ENCODE data around the gene LENEP. TPM values are rescaled to one million over a fixed set of nuclear protein-coding genes. Genes with fewer than 3 reads are reported as not detected.

LENEP gene
- total and polyA plus RNA-seq, 2 experiments from 2014 or later, result not detected

GRCh38 chr1:155009221-155009711 lies 15.9 kb downstream of the LENEP start:
- in situ Hi-C loops (cut with MboI), result no loop called here
- Histone ChIP-seq H3K9me3 (ENCODE audit: low read depth) (no peaks in the 10 kb centered on the region), H3K27ac (no peak overlapping the region), H3K27me3 (replicated peaks; ENCODE audit: insufficient read depth) (no peaks in the 10 kb centered on the region), H2AFZ (no peak overlapping the region), H3F3A (ENCODE audit: insufficient read depth) (no peaks in the 10 kb centered on the region), H3K79me2 (ENCODE audit: insufficient read depth) (peaks cover 38% of the 10 kb centered on the region), H3K4me3 (no peak overlapping the region), H3K9me2 (ENCODE audit: insufficient read depth) (no peaks in the 10 kb centered on the region), H3K4me2 (ENCODE audit: unreplicated experiment) (no peak overlapping the region), H3K9ac (no peak overlapping the region), H3K36me3 (ENCODE audit: low read depth) (no peaks in the 10 kb centered on the region), H3K4me1 (ENCODE audit: insufficient read depth) (peaks cover 18% of the 10 kb centered on the region), H4K20me1 (ENCODE audit: insufficient read depth) (no peaks in the 10 kb centered on the region)
- no peak for DNase-seq
- TF ChIP-seq EZH2 (IDR thresholded peaks at IDR 0.05; ENCODE audit: insufficient read depth, poor library complexity, severe bottlenecking) (no peak), EZH2phosphoT487 (IDR thresholded peaks at IDR 0.05; ENCODE audit: insufficient read depth, low read depth) (no peak)
- 85 to 92% methylated on average over 3 to 11 of the region's 12 CpGs for WGBS, 2 experiments (ENCODE audit: low coverage in 1 of 2, low lambda C conversion rate in 2 of 2, missing lambda C conversion rate in 2 of 2)

- H3K9me3 ChIP-seq (ENCODE audit: low read depth), result no peaks in the 10 kb centered on the region
- no peak for DNase-seq
- no peaks in the 10 kb centered on the region for H4K20me1 ChIP-seq (ENCODE audit: insufficient read depth)
- H3K79me2 ChIP-seq (ENCODE audit: insufficient read depth), result peaks cover 33% of the 10 kb centered on the region
- H3K4me1 ChIP-seq (ENCODE audit: insufficient read depth), result peaks cover 14% of the 10 kb centered on the region
- no peaks in the 10 kb centered on the region for H3K36me3 ChIP-seq (ENCODE audit: low read depth)
- H3K27me3 ChIP-seq (replicated peaks; ENCODE audit: insufficient read depth), result no peaks in the 10 kb centered on the region
- no peak overlapping the region for H3K9ac ChIP-seq
- no peak overlapping the region for H3K4me2 ChIP-seq (ENCODE audit: unreplicated experiment)
- H3K9me2 ChIP-seq (ENCODE audit: insufficient read depth), result no peaks in the 10 kb centered on the region
- WGBS, 2 experiments (ENCODE audit: low coverage in 1 of 2, low lambda C conversion rate in 2 of 2, missing lambda C conversion rate in 2 of 2), result 93 to 96% methylated on average over 5 of the region's 5 CpGs
- H2AFZ ChIP-seq, result no peak overlapping the region
- no peak overlapping the region for H3K4me3 ChIP-seq
- no peak overlapping the region for H3K27ac ChIP-seq
- TF ChIP-seq EZH2 (IDR thresholded peaks at IDR 0.05; ENCODE audit: insufficient read depth, poor library complexity, severe bottlenecking) (no peak), EZH2phosphoT487 (IDR thresholded peaks at IDR 0.05; ENCODE audit: insufficient read depth, low read depth) (no peak)
- in situ Hi-C loops (cut with MboI), result no loop called here
- no peaks in the 10 kb centered on the region for H3F3A ChIP-seq (ENCODE audit: insufficient read depth)
Observed at GRCh38 chr1:155009742-155010141, 16.4 kb downstream of the LENEP start.

- Histone ChIP-seq H3K4me1 (ENCODE audit: insufficient read depth) (peaks cover 7% of the 10 kb centered on the region), H4K20me1 (ENCODE audit: insufficient read depth) (no peaks in the 10 kb centered on the region)
- in situ Hi-C loops (cut with MboI), result no loop called here
Observed at GRCh38 chr1:155010211-155010918, 17.0 kb downstream of the LENEP start.

GRCh38 chr1:155011004-155011416 lies 17.6 kb downstream of the LENEP start:
- Histone ChIP-seq H3F3A (ENCODE audit: insufficient read depth) (no peaks in the 10 kb centered on the region), H3K9me3 (ENCODE audit: low read depth) (no peaks in the 10 kb centered on the region), H3K9ac (no peak overlapping the region), H3K27ac (no peak overlapping the region), H3K9me2 (ENCODE audit: insufficient read depth) (no peaks in the 10 kb centered on the region), H3K4me2 (ENCODE audit: unreplicated experiment) (no peak overlapping the region), H3K4me1 (ENCODE audit: insufficient read depth) (peaks cover under 1% of the 10 kb centered on the region; the same call in 1 of the 2 replicates), H3K36me3 (ENCODE audit: low read depth) (no peaks in the 10 kb centered on the region), H3K27me3 (replicated peaks; ENCODE audit: insufficient read depth) (no peaks in the 10 kb centered on the region), H3K4me3 (no peak overlapping the region), H4K20me1 (ENCODE audit: insufficient read depth) (no peaks in the 10 kb centered on the region), H3K79me2 (ENCODE audit: insufficient read depth) (peaks cover 23% of the 10 kb centered on the region), H2AFZ (no peak overlapping the region)
- DNase-seq, result no peak
- in situ Hi-C loops (cut with MboI), result no loop called here
- 72 to 74% methylated on average over 5 of the region's 5 CpGs for WGBS, 2 experiments (ENCODE audit: low coverage in 1 of 2, low lambda C conversion rate in 2 of 2, missing lambda C conversion rate in 2 of 2)
- TF ChIP-seq EZH2phosphoT487 (IDR thresholded peaks at IDR 0.05; ENCODE audit: insufficient read depth, low read depth), result no peak
- no peak for TF ChIP-seq EZH2 (IDR thresholded peaks at IDR 0.05; ENCODE audit: insufficient read depth, poor library complexity, severe bottlenecking)

More at GRCh38 chr1:155010211-155010918, 17.0 kb downstream of the LENEP start:
- Histone ChIP-seq H3K4me2 (ENCODE audit: unreplicated experiment) (no peak overlapping the region), H3K9me2 (ENCODE audit: insufficient read depth) (no peaks in the 10 kb centered on the region), H3K27ac (no peak overlapping the region), H3K4me3 (no peak overlapping the region), H3K9me3 (ENCODE audit: low read depth) (no peaks in the 10 kb centered on the region), H3K79me2 (ENCODE audit: insufficient read depth) (peaks cover 27% of the 10 kb centered on the region), H3K9ac (no peak overlapping the region), H2AFZ (no peak overlapping the region), H3K36me3 (ENCODE audit: low read depth) (no peaks in the 10 kb centered on the region), H3F3A (ENCODE audit: insufficient read depth) (no peaks in the 10 kb centered on the region), H3K27me3 (replicated peaks; ENCODE audit: insufficient read depth) (no peaks in the 10 kb centered on the region)
- WGBS, 2 experiments (ENCODE audit: low coverage in 1 of 2, low lambda C conversion rate in 2 of 2, missing lambda C conversion rate in 2 of 2), result 69 to 80% methylated on average over 5 to 11 of the region's 11 CpGs
- TF ChIP-seq EZH2 (IDR thresholded peaks at IDR 0.05; ENCODE audit: insufficient read depth, poor library complexity, severe bottlenecking), result no peak
- TF ChIP-seq EZH2phosphoT487 (IDR thresholded peaks at IDR 0.05; ENCODE audit: insufficient read depth, low read depth), result no peak
- DNase-seq, result no peak

All from GM23248 (cell line).